HG03457 (cell line): ENCODE measurements around the gene PLXNB3.

Experiments
- ATAC-seq: cut with Tn5 transposase; IDR thresholded peaks from one replicate; pipeline ENCODE4 v1.9.1; 2021; ENCODE audit warnings: moderate number of reproducible peaks; ENCODE audit not compliant: unreplicated experiment

Gene PLXNB3

DNA sequence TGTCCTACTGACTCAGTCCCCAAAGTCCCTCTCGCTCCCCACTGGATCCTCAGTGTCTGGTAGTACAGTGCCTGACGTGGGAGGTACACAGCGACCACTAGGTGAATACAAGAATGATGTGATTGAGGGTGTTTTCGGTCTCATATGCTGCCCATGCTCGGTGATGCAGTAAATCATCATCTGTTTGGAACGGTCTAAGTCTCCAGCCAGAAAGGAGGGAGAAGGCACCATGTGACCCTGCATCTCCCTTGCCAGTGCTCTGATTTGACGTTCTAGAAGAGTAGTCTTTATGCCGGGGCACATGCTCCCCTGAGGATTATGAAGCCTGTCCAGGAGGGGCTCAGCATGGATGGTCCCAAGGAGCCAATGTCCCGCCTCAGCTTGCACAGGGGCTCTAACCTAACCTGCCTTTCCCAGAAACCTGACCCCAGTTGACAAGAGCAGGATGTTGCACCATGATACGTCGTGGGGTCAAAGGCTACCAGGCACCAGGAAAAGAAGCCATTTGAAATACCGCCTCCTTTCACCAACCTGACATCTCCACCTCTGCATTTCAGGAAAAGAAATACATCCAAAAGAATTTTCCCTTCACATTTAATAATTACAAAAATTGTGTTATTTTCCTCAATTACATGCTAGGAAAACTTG lies 13.8 kb upstream of the PLXNB3 start:
- ATAC-seq: no peak

DNA sequence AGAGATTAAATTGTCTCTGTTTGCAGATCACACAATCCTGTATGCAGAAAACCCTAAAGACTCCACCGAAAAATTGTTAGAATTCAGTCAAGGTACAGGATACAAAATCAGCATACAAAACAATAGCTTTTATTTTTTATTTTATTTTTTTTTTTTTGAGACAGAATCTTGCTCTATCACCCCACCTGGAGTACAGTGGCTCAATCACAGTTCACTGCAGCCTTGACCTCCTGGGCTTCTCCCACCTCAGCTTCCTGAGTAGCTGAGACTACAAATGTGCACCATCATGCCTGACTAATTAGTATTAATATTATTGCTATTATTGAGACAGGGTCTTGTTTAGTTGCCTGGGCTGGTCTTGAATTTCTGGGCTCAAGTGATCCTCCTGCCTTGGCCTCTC lies 8.9 kb upstream of the PLXNB3 start:
- no peak for ATAC-seq

DNA sequence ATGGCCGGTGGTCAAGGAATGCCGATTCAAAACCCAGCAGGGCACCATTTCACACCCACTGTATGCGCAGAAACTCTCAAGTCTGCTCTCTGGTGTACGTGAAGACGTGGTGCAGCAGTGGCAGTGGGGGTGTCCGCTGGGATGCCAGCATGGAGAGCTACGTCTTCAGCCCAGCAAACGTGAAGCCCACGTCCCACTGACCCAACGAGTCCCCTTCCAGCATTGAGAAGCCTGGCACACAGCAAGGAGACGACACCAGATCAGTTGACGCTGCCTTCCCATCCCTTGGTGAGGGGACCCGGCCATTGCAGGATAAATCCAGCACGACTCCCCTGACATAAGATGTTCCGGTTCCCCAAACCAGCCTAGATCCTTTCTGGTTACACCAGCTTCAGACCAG lies 2.2 kb upstream of the PLXNB3 start:
- no peak for ATAC-seq

DNA sequence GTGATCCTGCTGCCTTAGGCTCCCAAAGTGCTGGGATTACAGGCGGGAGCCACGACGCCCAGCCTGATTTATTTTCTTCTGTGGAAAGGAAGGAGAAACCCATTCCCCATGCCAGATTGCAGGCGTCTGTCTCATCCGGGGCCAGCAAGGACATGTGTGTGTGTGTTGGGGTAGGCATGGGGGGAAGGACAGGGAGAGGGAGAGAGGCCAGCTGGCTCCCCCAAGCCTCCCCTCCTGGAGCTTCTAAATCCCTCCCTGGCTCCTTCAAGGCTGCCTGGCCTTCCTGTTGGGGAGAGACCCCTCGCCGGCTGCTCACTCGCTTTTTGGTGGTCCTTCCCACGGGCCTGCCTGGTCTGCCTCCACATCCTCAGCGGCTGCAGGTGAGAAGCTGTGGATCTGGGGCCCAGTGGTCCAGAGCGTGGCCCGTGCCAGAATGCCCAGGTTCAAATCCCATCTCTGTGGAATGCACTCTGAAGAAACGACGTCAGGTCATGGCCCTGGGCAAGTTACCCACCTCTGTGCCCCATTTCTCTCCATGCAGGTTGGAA lies 1.3 kb upstream of the PLXNB3 start:
- ATAC-seq: no peak

DNA sequence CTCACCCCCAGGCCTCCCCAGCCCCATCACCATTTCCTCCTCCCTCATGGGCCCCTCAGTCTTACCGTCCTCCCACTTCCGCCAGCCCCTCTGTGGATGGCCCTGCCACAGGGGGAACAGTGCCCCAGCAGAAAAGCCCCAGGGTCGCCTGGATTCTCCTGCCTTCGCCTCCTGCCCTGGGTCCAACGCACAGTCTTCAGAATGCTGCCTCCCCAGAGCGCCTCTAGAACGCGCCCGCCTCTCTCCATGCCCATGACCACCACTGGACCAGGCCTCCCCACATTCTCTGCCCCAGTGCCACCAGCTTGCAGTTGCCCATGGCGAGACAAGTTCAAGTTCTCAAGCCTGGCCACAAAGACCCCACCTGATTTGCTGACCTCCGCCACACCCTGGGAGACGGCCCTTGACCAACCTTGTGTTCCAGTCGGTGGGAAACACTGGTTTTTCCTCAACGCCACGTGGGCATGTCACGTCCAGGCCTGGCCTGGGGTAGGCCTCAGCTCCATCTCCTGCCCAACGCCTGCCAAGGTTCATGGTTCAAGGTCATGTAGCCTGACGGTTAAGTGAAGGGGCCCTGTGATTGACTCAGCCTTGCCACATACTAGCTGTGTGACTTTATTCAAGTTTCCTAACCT lies 634 bp upstream of the PLXNB3 start:
- no peak for ATAC-seq

DNA sequence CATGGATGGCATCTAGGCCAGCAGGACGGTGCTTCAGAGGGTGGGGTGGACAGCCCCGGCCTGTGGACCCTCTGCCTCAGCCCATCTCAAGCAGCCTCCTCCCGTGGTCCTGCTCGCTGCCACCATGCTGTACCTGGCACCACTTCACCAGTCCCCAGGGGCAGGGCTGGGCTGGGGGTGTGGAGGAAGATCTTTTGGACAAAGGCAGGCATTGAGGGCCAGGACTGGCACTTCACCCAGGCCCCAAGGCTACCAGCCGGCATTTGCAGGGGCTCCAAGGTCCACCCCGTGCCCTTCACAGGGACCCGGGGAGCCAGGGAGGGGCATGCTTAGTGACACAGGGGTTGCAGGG lies 713 bp downstream of the PLXNB3 start:
- ATAC-seq: no peak

DNA sequence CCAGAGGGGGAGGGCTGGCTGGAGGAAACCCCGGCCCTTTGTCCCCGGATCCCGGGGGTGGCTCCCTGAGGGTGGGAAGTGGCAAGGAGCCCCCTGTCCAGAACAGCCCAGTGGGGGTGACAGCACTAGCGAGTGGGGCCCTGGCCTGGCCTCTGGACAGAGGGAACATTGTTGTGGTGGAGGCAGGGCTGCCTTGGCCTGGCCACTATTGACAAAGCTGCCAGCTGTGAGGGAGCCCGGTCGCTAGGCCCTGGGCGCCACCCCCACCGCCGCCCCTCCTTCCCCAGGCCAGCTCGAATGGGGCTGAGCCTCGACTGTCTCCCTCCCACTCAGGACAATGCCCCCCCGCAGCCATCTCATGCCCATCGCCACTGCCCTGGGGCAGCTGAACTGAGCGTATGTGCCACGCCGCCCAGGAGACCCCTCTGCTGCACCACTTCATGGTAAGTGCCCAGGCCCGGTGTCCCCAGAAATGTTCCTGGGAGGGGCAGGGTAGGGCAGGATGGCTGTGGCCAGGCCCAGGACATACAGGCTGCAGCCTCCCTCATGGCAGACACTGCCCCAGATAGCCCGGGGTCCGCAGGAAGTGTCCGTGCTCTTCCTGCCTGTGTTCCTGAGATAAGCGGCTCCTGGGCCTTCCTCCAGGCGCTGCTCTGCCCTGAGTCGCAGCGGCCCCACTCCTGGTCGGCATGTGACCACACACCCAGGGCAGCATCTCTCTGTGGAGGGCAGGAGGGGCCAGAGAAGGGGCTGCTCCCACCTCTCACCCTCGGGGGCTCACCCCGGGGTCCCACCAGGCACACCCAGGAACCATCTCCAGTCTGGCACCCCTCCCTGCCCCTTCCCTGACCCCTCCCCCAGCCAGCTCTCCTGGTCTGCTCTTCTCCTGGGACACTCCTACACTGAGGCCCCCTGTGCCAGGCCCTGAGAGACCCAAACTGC lies 1.4 kb downstream of the PLXNB3 start:
- no peak for ATAC-seq

DNA sequence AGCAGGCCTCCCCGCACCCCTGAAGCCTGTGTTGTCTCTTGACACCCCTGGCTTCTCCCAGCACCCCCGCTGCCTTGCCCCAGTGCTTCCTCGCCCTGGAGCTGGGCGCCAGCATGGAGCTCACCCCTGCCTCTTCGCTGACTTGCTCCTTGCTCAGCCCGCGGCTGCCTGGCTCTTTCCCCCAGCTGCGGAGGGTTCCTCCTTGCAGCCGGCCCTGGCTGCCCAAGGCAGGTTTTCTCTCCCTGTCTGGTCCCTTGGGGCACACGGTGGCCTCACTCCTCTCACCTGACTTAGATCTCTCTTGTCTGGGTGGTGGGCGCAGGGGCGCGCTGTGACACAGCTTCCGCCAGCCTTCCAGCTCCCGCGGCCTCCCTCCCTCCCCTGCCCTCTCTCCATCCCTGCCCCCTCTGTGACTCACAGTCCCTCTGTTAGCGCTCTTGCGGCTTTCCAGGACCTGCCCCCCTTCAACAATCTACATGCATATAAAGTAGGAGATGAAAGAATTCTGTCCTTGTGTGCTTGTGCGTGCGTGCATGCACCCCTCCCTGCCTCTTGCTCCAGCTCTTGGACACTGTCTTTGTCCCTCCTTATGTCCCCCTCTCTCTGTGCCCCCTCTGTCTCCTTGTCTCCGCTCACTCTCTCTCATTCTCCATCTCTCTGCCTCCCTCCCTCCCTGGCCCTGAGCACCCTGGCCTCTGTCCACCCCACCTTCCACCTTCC lies 2.2 kb downstream of the PLXNB3 start:
- no peak for ATAC-seq

DNA sequence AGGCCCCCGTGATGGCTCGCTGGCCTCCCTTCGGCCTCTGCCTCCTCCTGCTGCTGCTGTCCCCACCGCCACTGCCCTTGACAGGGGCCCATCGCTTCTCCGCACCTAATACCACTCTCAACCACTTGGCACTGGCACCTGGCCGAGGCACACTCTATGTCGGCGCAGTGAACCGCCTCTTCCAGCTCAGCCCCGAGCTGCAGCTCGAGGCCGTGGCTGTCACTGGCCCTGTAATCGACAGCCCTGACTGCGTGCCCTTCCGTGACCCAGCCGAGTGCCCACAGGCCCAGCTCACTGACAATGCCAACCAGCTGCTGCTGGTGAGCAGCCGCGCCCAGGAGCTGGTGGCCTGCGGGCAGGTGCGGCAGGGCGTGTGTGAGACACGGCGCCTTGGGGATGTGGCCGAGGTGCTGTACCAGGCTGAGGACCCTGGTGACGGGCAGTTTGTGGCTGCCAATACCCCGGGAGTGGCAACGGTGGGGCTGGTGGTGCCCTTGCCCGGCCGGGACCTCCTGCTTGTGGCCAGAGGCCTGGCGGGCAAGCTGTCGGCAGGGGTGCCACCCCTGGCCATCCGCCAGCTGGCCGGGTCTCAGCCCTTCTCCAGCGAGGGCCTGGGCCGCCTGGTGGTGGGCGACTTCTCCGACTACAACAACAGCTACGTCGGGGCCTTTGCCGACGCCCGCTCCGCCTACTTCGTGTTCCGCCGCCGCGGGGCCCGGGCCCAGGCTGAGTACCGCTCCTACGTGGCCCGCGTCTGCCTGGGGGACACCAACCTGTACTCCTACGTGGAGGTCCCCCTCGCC lies 3.0 kb downstream of the PLXNB3 start:
- ATAC-seq: no peak

DNA sequence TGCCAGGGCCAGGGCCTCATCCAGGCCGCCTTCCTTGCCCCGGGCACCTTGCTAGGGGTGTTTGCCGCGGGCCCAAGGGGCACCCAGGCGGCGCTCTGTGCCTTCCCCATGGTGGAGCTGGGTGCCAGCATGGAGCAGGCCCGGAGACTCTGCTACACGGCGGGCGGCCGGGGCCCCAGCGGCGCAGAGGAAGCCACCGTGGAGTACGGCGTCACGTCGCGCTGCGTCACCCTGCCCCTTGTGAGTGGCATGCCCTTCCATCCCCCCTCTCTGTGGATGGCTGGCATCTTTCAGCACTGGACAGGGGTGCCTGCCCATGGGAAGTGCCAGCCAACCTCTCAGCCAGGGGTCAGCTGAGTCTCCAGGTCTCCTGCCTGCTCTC lies 3.6 kb downstream of the PLXNB3 start:
- ATAC-seq: no peak

DNA sequence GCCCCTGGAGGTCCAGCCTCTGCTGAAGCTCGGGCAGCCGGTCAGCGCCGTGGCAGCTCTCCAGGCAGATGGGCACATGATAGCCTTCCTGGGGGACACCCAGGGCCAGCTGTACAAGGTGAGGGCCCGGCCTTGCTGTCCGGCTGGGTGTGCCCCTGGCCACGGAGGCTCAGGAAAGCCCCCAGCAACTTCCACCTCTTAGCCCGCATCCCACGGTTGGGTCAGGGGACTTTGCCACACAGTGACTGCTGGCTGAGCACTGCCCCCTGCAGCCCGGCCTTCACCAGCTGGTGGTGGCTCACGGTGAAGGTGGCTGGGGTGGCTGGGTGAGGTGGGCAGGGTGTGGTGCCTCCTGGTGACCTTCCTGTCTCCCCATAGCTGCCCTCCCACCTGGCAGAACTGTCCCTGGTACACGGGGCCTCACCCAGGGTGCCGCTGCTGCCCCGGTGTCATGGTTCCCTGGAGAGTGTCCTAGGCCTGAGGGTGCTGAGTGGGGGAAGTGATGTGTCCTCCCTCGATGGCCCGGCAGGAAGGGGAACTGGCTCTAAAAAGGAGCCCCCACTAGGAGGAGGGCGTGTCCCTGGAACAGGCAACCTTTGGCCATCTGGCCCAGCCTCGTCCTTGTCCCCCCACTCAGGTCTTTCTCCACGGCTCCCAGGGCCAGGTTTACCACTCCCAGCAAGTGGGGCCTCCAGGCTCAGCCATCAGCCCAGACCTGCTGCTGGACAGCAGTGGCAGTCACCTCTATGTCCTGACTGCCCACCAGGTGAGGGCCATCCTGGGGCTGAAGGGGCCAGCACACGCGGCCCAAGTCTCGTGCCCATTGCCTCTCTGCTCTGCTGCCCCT lies 4.5 kb downstream of the PLXNB3 start:
- ATAC-seq: no peak

DNA sequence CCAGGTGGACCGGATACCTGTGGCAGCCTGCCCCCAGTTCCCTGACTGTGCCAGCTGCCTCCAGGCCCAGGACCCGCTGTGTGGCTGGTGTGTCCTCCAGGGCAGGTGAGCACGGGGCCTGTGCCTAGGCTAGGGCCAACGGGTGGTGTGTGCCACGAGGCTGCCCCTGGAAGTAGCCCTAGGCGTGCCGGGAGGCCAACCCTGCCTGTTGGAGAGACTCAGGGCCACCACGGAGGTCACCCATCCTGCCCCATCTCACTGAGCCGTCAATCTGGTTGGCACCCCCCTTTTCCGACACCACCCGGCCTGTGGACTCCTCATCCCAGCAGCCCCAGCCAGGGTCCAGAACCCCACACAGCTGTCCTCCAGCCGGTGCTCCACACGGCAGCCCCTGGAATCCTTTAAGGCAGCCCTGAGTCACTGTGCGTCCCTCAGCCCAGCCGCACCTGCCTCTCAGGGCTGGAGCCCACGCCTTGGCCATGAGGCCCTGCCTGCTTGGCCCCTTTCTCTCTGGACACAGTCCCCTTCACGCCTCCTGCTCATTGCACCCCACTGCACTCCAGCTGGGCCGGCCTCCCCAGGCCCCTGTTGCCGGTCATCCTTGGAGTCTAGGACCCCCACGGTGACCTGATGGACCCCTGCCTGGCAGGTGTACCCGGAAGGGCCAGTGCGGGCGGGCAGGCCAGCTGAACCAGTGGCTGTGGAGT lies 5.3 kb downstream of the PLXNB3 start:
- ATAC-seq: no peak

DNA sequence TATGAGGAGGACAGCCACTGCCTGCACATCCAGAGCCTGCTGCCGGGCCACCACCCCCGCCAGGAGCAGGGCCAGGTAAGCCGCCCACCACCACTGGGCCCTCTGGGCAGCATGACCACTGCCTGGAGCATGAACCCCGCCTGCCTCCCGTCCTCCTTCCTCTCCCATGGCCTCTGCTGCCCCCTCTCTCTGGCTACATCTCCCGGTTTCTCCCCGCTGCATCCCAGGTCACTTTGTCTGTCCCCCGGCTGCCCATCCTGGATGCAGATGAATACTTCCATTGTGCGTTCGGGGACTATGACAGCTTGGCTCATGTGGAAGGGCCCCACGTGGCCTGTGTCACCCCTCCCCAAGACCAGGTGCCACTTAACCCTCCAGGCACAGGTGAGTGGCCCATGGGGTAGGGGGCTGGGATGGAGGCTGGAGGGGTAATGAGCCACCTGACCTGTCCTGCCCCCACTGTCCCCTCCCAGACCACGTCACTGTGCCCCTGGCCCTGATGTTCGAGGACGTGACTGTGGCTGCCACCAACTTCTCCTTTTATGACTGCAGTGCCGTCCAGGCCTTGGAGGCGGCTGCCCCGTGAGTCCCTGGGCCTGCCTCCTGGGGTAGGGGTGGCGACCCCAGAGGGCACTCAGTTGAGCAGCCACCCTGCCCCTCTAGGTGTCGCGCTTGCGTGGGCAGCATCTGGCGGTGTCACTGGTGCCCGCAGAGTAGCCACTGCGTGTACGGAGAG lies 6.0 kb downstream of the PLXNB3 start:
- no peak for ATAC-seq

DNA sequence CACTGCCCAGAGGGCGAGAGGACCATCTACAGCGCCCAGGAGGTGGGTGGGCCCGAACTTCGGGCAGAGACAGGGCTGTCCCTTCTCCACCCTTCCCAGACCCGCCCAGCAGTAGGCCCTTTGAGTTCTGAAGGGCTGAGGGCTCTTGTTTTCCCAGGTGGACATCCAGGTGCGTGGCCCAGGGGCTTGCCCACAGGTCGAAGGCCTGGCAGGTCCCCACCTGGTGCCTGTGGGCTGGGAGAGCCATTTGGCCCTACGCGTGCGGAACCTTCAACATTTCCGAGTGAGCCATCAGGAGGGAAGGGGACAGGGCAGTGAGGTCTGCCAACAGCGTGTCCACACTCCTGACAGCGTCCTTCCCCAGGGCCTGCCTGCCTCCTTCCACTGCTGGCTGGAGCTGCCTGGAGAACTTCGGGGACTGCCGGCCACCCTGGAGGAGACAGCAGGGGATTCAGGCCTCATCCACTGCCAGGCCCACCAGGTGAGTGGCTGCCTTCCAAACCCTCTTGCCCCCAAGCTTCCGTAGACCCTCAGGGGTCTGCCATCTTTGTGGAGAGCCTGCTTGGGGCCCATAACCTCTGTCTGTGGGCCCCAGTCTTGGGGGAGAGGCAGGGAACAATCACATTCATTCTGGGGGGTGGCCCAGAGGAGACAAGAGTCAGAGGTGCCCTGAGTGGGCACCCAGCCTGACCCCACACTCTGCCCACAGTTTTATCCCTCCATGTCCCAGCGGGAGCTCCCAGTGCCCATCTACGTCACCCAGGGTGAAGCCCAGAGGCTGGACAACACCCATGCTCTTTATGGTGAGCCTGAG lies 6.8 kb downstream of the PLXNB3 start:
- no peak for ATAC-seq

DNA sequence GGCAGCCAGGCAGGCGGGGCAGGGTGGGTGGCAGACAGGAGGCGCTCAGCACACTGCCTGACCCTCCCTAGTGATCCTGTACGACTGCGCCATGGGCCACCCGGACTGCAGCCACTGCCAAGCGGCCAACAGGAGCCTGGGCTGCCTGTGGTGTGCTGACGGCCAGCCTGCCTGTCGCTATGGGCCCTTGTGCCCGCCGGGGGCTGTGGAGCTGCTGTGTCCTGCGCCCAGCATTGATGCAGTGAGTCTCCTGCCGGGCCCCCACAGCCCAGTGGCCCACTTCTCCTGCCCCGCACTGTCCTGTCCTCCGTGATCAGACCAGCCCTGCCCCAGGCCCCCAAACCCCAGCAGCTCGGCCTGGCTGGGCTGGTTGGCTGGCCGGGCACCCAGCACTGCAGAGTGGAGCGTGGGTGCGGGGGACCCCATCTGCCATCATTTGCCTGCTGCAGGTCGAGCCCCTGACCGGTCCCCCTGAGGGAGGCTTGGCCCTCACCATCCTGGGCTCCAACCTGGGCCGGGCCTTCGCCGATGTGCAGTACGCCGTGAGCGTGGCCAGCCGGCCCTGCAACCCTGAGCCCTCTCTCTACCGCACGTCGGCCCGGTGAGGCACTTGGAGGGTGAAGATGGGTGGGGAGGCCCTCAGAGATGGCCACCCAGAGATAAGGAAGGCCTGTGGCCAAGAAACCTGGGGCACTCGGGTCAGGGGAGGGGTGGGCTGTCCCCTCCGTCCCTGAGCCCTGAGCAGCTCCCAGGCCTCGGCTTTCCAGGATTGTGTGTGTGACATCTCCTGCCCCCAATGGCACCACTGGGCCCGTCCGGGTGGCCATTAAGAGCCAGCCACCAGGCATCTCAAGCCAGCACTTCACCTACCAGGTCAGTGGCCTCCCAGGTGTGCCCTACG lies 7.6 kb downstream of the PLXNB3 start:
- no peak for ATAC-seq
